Cortex of kidney (tissue), 1 donor: ENCODE measurements around the gene TMEM150C.
"Not testable (repeated sequence)": the region's sequence is repeated elsewhere in the genome, so short reads cannot be mapped to it uniquely, and the experiment has no call there.

Experiments used
- DNase-seq: peaks from one replicate; lab custom pipeline; 2025; lab: John Stamatoyannopoulos, UW

Gene TMEM150C

GRCh38 chr4:82473621-82474164 is 88.1 kb downstream of the TMEM150C start:
- DNase-seq, result no peak

- not testable (repeated sequence) for DNase-seq
Measured at GRCh38 chr4:82473080-82473479, 88.7 kb downstream of the TMEM150C start.

- DNase-seq, result no peak
Measured at GRCh38 chr4:82469791-82470345, 91.9 kb downstream of the TMEM150C start.

- DNase-seq, result no peak
Measured at GRCh38 chr4:82467471-82467870, 94.3 kb downstream of the TMEM150C start.

GRCh38 chr4:82463221-82463620 is 98.6 kb downstream of the TMEM150C start:
- no peak for DNase-seq

GRCh38 chr4:82462415-82462831 is 99.4 kb downstream of the TMEM150C start:
- DNase-seq, result no peak

- DNase-seq, result no peak
Measured at GRCh38 chr4:82461710-82462109, 100.1 kb downstream of the TMEM150C start.

GRCh38 chr4:82458729-82459128 is 103.1 kb downstream of the TMEM150C start:
- no peak for DNase-seq

GRCh38 chr4:82457266-82457665 is 104.5 kb downstream of the TMEM150C start:
- DNase-seq, result no peak

- no peak for DNase-seq
Measured at GRCh38 chr4:82452026-82452425, 109.8 kb downstream of the TMEM150C start.

GRCh38 chr4:82450966-82451755 is 110.6 kb downstream of the TMEM150C start:
- no peak for DNase-seq

- no peak for DNase-seq
Measured at GRCh38 chr4:82447886-82448285, 113.9 kb downstream of the TMEM150C start.

GRCh38 chr4:82439088-82439487 is 122.7 kb downstream of the TMEM150C start:
- DNase-seq, result no peak

GRCh38 chr4:82437285-82438005 is 124.3 kb downstream of the TMEM150C start:
- no peak for DNase-seq

GRCh38 chr4:82436780-82437179 is 125.0 kb downstream of the TMEM150C start:
- DNase-seq, result no peak

- DNase-seq, result no peak
Measured at GRCh38 chr4:82436130-82436529, 125.7 kb downstream of the TMEM150C start.

- no peak for DNase-seq
Measured at GRCh38 chr4:82434949-82435348, 126.8 kb downstream of the TMEM150C start.

- no peak for DNase-seq
Measured at GRCh38 chr4:82433791-82434190, 128.0 kb downstream of the TMEM150C start.
